Activated CD8-positive, alpha-beta memory T cell treated with anti-CD3 and anti-CD28 coated beads, Interleukin-2, amount 50 U/mL, for 4 hours (primary cell): ENCODE measurements around the gene NKAIN2.
"Not testable (repeated sequence)": the region's sequence is repeated elsewhere in the genome, so short reads cannot be mapped to it uniquely, and the experiment has no call there.

Source experiments
- DNase-seq: peaks from one replicate; pipeline ENCODE4 v3.0.0-alpha.2; 2020

NKAIN2 gene

DNA sequence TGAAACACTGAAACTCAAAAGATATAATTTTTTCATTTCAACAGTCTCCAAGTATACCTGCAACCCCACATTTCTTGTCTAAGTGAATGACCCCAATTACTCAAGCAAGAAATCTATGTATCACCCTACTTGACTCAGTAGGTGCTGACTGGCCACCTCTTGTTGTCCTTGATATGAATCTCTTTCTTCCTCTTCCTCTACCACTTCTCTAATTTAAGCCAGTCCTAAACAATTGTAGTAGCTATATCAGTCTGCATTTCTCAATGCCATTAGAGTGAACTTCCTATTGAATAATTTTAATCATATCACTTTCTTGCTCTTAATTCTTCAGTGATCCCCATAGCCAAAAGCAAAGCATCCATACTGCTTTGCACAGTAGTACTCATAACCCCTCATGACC is 93.2 kb downstream of the NKAIN2 start:
- DNase-seq: no peak

DNA sequence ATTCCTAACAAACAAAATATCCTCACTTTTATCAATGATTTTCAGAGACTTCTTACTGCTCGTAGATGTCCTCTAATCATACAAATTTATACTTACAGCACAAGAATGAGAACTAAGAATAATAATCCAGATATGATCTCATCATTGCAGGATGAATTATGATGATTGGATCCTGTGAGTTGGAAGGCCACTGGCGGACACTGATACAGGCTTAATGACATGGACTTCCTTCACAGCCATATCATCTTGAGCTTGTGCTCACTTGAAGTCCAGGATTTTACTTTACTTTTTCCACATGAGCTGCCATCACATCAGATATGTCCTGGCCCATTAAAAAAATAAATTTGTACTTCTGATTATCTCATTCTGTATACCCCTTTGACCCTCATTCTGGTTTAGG is 94.3 kb downstream of the NKAIN2 start:
- DNase-seq: no peak

DNA sequence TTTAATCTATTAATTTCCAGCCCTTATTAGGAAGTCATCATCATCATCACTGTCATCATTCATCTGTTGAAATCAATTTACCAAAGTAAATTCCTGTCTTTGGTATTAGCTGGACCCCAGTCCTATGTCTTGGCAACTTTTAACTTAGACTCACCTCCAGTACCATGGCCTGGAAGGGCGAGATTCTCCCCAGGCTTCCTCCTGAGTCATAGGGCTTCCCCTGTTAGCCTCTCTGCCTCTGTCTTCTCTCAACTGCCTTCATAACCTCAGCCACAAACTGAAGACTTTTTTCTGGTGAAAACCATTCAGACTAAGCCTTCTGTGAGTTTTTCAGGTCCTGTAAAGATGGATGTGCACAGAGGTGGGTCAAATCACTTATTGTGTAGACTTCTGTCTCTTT is 95.0 kb downstream of the NKAIN2 start:
- no peak for DNase-seq

DNA sequence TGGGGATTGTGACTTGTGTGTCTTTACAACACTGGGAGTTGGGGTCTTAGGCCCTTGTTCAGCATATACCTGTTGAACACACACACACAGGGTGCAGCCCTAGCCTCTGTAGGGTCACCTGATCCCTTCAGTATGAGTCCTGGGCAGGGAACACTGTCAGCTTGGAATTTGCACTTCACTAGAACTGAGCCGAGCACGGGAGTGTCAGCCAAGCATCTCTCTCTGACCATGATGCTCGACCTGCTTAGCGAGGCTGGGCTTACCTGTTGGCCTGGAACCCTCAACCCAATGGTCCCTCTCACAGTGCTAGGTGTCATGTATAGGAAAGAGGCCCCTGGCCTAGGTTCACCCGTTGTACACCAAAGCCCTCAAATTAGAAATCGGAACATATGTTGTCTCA is 96.1 kb downstream of the NKAIN2 start:
- DNase-seq: no peak

DNA sequence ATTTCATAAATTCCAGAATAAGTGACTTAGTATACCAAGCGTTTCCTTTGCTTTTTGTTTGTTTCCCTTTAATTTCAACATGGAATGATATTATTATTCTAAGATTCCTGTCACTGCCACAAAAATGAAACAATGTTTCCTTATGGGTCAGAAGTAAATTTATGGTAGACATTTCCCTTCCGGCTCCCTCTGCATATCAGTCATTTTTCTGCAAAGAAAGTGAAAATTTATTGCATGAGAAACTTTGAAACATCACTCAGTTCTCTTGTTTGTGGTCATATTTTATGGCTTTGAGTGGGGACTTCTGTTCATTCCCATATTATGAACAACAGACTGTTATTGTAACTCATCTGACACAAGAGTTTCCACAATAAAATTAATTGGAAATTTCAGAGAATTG is 97.8 kb downstream of the NKAIN2 start:
- no peak for DNase-seq

DNA sequence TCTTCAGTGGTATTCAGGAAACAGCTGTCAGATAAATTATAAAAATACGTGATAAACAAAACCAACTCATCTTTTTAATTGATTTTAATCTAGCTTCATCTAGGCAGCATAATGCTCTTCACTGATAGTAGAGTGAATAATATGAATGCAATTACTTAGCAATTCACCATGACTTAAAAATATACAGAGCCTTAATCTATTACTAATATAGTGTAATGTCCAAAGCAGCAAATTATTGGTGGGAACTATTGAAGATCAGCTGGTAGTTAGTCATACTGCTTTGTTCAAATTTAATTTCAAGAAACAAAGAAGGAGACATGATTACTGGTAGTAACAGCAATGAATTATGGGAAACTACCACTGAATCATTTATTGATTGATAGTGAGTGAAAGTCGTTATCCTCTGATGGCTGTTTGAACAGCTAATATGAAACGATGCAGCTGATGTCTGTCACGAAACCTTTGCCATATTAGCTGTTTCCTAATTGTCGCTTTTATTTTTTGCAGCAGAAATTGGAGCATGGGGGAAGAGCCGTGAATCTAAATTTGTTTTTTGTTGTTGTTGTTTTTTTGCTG is 99.2 kb downstream of the NKAIN2 start:
- no peak for DNase-seq

DNA sequence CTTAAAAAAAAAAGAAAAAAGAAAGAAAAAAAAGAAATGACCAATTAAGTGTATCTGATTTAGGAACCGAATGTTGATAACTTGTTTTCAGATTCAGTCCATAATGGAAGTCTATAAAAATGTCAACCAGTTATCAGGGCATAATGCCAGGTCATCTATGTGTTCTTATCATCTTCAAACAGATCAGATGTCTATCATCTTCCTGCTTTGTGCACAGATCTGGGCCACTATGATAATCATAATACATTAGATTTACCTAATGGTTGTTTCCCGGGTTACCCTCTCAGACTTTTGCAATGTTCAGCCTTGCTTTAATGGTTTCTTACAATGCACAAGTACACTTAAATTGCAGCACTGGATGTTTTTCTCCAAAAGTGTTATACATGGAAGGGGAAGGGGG is 100.6 kb downstream of the NKAIN2 start:
- no peak for DNase-seq

DNA sequence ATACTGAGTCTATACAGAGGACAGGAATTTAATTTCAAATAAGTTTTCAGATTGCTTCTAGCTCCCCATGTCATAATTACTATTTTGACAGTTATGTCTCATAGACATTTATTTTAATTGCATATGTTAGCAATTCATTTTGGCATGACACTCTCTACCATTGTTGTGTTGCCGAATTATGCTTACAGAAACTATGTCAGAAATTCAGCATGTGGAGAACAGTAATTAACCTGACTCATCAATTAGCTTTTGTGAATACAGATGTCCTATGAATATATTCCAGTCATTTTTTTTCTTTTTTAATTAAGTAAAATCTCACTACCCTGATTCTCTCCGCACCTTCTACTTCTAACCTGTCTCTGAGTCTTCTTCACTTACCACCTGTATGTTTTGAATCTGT is 105.1 kb downstream of the NKAIN2 start:
- no peak for DNase-seq

DNA sequence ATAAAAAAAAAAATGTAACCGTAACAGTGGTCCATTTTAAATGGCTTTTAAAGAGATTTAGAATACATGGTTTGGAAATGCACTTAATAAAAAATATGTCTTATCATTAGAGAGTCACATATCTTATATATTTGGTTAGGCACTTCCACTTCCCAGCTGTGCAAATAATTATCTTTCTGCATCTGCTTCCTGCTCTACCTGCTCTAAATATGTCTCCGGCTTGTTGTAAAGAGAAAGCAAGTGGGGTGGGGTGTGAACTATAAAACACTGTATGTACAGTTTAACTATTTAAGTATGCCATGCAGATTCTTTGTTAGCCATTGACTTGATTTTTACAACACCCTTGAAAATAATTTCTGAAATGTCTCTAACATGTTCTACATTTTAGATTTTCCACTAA is 106.3 kb downstream of the NKAIN2 start:
- DNase-seq: no peak

DNA sequence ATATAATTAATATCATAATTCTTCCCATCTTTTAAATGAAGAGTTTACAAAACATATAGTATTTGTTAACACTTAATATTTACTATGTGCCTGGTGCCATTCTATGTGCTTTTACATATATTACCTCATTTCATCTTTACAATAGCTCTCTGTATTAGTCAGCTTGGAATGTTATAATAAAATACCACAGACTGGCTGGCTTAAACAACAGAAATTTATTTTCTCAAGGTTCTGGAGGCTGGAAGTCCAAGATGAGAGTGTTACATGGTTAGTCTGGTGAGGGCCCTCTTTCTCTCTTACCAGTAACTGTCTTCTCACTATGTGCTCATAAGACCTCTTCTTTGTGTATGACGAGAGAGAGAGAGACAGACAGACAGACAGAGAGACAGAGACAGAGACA is 110.2 kb downstream of the NKAIN2 start:
- DNase-seq: no peak

DNA sequence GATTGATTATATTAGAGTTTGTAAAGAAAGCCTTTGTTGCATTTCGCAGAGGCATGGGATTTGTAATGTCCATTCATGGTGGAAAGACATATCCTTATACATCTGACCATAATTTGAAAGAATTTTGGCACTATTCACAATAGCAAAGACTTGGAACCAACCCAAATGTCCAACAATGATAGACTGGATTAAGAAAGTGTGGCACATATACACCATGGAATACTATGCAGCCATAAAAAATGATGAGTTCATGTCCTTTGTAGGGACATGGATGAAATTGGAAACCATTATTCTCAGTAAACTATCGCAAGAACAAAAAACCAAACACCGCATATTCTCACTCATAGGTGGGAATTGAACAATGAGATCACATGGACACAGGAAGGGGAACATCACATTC is 119.7 kb downstream of the NKAIN2 start:
- DNase-seq: not testable (repeated sequence)

DNA sequence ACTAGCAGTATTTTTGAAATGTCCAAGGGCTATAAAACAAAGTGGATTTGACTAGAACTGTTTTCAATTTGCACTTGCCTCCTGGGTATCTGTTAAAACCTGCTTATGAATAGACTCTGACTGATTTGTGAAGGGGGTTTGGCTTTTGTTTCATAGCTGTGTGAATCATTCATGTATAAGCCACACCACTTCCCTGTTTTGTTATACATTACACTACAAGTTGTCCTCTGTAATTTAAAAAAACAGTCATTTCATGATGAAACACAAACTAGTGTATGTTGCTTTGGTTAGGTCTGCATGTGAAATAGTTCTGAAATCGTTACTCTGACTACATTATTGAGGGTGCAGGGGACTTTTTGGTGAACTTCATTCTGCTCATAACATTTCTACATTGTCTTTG is 121.7 kb downstream of the NKAIN2 start:
- DNase-seq: no peak

DNA sequence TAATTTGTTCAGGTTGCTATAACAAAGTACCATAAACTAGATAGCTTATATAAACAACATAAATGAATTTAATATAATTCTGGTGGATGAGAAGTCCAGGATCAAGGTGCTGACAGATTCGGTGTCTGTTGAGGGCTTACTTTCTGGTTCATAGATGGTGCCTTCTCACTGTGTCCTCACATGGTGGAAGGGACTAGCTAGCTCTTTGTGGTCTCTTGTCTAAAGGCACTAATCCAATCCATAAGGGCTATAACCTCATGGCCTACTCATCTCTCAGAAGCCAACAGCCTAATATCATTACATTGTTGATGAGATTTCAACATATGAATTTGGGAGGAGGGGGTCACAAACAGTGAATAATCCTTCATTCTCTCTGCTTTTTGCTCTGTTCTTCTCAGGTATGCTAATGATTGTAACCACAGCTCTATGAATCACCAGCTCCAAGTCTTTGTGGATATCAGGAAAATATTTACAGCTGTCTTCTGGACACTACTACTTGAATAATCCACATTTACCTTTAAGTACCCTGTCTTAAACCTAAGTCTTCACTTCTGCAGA is 122.3 kb downstream of the NKAIN2 start:
- no peak for DNase-seq

DNA sequence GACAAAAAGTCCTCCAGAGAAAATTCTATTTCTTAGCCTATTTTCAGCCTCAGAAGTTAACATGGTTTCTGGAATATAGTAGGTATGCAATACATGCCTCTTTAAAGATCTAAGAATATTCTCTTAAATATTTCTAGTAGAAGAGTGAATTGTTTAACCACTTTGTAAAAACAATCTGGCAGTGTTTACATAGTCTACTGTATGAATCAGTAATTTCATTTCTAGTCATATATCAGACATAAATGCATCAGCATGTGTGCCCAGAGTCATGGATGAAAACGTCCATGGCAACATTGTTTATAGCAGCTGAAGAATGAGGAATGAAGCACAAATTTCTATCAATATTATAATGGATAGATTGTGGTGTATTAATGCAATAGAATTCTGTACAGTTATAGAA is 124.9 kb downstream of the NKAIN2 start:
- DNase-seq: no peak

DNA sequence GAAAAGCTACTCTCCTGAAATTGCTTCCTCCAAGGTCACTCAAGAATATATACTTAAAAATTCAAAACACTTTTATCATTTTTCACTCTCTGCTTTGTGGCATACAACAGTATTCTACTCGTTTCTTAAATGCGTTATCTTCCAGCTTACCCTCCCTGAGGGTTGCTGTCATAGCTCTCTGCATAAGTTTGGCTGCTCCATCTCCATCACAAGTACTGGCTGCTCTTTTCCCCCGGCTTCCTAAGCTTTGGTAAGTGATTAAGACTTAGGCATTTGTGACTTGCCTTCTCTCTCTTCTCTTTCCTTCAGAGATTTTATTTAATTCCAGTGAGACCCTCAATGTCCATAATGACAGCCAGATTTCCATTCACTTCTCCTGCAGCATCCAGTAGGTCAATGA is 128.3 kb downstream of the NKAIN2 start:
- no peak for DNase-seq

DNA sequence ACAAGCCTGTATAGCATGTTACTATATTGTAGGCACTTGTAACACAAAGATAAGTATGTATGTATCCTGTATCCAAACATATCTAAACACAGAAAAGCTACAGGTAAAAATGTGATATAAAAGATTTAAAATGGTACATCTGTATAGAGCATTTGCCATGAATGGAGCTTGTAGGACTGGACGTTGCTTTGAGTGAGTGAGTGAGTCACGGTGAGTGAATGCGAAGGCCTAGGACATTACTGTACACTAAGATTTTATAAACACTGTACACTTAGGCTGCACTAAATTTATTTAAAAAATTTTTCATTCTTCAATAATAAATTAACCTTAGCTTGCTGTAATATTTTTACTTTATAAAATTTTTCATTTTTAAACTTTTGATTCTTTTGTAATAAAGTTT is 136.9 kb downstream of the NKAIN2 start:
- no peak for DNase-seq

DNA sequence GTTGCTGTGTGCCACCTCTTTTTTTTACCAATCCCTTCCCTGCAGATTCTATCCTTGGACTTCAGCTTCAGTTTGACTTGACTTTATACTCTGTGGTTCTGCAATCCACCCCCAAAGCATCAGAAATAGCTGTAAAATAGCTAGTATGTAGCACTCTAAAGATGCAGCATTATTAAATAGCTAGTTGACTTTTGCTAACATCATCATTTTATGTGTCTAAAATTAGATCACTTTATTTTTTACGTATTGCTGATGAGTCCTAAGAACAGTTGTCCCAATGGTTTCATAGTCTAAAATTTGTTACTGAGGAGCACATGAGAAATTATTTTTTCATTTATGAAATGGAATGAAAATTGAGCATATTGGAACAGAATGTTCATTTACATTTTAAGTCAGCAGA is 138.2 kb downstream of the NKAIN2 start:
- DNase-seq: no peak

DNA sequence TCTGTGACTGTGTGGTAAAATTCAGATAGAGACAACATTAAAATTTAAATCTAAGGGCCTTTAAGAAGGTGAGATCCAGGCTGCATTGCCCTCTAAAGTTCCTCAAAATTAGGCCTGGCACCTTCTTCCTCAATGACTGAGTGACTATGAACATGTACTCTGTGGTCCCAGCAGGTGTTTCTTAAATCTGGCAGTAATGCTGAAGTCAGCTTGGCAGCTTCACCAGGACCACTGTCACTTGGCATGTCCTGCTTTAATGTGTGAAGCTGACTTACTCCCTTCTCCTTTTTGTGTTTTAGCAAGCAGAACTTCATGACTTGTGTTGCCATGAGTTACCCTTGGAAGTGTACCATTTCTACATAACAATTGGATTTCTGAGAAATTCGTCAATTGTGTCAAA is 141.7 kb downstream of the NKAIN2 start:
- DNase-seq: no peak

DNA sequence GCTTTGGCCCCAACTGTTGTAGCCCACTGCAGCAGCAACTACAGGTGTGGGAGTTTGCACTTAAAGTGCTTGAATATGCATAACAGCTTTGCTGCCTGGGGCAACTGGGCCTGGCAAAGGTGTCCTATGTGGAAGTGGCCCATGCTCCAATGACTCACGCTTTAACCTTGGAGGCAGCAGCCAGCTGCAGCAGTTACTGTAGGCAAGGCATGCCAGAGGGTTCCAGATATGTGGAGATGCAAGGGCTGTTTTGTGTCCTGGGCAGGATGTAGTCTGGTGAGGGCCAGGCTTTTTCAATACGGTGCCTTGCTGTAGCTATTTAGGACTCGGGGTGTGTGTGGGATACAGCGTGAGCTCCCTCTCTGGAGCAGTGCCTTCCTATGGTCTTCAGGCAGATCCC is 150.3 kb downstream of the NKAIN2 start:
- no peak for DNase-seq

DNA sequence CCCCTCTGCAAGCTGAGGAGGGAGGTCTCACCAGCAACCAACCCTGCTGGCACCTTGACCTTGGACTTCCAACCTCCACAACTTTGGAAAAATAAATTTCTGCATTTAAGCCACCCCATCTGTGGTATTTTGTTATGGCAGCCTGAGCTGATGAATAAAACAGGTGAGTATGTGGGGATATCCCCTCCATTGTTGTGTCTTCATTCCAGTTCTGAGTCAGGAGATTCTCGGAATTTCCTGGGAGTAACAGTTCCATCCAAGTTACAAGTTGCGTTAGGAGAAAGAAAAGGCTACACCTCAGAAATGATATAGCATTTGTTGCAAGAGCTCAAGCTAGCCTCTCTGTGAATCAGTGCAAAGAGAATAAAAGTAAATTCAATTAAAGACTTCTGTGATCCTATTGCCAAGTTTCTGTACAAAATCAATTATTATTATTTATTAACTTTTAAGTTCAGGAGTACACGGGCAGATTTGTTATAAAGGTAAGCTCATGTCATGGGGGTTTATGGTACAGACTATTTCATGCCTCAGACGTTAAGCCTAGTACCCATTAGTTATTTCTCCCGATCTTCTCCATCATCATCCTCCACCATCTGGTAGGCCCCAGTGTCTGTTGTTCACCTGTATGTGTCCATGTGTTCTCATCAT is 153.0 kb downstream of the NKAIN2 start:
- no peak for DNase-seq

DNA sequence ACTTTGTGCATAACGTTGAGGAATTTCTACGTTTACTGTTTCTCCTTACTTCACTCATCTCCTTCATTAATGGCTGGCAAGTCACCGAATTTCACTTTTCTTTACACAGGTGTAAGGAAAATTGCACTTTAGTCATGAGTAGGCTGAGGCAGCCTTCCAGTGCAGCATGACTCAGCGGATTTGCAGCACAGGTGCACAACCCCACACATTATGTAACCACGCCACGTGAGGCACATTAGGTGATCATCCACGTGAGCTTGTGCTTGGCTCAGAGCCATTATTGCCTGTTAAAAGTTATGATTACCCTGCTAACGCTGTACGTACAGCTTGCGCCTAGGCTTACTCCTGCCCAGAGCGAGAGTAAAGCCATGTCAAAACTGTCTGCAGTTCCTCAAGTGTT is 158.8 kb downstream of the NKAIN2 start:
- DNase-seq: no peak

DNA sequence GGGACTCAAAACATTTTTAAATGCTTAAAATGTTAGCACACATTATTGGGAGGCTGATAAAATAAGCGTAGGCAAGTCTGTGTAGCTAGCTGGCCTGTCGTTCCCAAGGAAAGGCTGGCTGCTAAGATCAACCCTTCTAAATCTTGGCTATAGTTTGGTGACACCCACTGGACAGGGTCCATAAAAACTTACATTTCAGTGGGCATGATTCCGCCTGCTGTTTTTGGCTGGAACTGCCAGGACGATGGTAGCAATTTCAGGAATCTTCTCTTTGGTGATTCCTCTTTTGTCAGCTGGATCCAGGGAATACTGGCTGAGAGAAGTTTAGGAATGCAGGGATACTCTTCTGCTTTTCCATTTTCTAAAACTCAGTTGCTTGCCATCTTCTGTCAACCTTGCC is 162.2 kb downstream of the NKAIN2 start:
- DNase-seq: no peak

DNA sequence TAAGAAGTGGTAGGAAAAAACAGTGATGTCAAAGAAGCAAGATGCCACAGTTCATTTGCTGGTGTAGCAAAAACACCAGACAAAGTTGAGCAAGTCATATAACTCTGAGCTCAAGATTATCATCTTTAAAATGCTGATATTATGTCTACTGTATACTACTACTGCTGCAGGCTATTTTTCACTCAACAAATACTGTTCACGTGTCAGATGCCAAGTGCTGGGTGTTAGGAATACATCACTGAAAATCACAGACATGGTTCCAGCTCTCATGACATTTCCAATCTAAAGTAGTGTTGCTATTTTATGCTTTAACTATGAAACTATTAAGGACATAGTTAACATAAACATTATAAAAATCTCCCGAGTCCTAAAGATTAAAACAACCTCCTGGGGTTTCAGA is 163.0 kb downstream of the NKAIN2 start:
- DNase-seq: no peak

DNA sequence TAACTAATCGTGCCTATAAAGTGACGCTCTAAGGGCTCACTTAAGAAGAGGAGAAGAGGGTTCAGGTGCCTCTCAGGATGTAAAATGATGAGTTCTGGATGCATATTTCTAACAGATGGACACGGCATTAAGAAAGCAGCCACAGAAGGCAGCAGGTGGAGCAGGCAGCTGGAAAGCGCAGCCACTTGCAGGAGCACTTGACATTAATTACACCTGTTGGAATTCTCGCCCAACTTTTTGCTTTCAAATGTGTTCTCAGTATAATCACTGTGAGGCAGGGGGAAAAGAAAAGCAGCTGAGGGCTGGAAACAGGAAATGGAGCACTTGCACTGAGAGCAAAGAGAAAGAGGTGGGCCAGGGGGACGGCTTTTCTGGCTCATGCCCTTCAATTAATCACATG is 164.2 kb downstream of the NKAIN2 start:
- no peak for DNase-seq
